Peyer's patch (tissue), 4 donors: ENCODE measurements around the gene GPR31. TPM values are rescaled to one million over a fixed set of nuclear protein-coding genes. Genes with fewer than 3 reads are reported as not detected.

ENCODE experiments used
- DNase-seq, 3 donors: peaks; one replicate each; pipeline ENCODE4 v3.0.0-alpha.2; 2017 to 2019
- H3K27ac ChIP-seq, 4 donors: fragments of 200-600 bp; sonication (generic); one replicate each; pipeline ENCODE4 v1.5.1; 2016 to 2019
- H3K27me3 ChIP-seq, 2 donors: fragments of 200-600 bp; sonication (generic); one replicate each; pipeline ENCODE4 v1.5.1; 2019
- H3K36me3 ChIP-seq, 3 donors: fragments of 200-600 bp; sonication (generic); one replicate each; pipeline ENCODE4 v1.5.1; 2016 to 2019
- H3K4me1 ChIP-seq, 4 donors: fragments of 200-600 bp; sonication (generic); one replicate each; pipeline ENCODE4 v1.5.1; 2016 to 2019
- H3K4me3 ChIP-seq, 4 donors: fragments of 200-600 bp; sonication (generic); 1 replicate in 3 of 4; 2 replicates in 1 of 4; pipeline ENCODE4 v1.5.1; 2016 to 2019; ENCODE audit warnings: mild to moderate bottlenecking in 1 of 4
- H3K9me3 ChIP-seq, 4 donors: fragments of 200-600 bp; sonication (generic); one replicate each; pipeline ENCODE4 v1.5.1; 2016 to 2019; ENCODE audit warnings: mild to moderate bottlenecking in 1 of 4
- POLR2A ChIP-seq, 2 donors: fragments of 450-650 bp; IDR thresholded peaks; one replicate each; pipeline ENCODE4 v1.5.1; 2017; ENCODE audit warnings: antibody characterized with exemption in 2 of 2, mild to moderate bottlenecking in 2 of 2, moderate library complexity in 2 of 2
- total RNA-seq, 4 donors: library from RNA; depleted of rRNA; stranded (reverse); fragments of >200 nt; gene quantifications; one replicate each; pipeline ENCODE4 v1.1.0, GENCODE V29; 2016
- TF ChIP-seq, protein P1 (sequence below), 6 experiments: fragments of 450-650 bp in 4 of 6; fragments of 200-600 bp in 2 of 6; sonication (generic) in 1 of 6; IDR thresholded peaks; one replicate each; pipeline ENCODE4 v1.5.1; 2017 to 2019; ENCODE audit warnings: antibody characterized with exemption in 6 of 6, mild to moderate bottlenecking in 3 of 6, moderate library complexity in 1 of 6

GPR31 gene
- total RNA-seq, 4 donors from 2014 or later, result not detected

- H3K9me3 ChIP-seq, result no peaks in the 10 kb centered on the region
- H3K4me1 ChIP-seq, result peaks cover 0 to 9% (median 2%) of the 10 kb centered on the region in 4 donors
- H3K27ac ChIP-seq, result no peak overlapping the region
- no peak for DNase-seq
- no peak overlapping the region for H3K4me3 ChIP-seq
- no peaks in the 10 kb centered on the region for H3K36me3 ChIP-seq
- no peaks in the 10 kb centered on the region for H3K27me3 ChIP-seq
- TF ChIP-seq, protein P1, sequence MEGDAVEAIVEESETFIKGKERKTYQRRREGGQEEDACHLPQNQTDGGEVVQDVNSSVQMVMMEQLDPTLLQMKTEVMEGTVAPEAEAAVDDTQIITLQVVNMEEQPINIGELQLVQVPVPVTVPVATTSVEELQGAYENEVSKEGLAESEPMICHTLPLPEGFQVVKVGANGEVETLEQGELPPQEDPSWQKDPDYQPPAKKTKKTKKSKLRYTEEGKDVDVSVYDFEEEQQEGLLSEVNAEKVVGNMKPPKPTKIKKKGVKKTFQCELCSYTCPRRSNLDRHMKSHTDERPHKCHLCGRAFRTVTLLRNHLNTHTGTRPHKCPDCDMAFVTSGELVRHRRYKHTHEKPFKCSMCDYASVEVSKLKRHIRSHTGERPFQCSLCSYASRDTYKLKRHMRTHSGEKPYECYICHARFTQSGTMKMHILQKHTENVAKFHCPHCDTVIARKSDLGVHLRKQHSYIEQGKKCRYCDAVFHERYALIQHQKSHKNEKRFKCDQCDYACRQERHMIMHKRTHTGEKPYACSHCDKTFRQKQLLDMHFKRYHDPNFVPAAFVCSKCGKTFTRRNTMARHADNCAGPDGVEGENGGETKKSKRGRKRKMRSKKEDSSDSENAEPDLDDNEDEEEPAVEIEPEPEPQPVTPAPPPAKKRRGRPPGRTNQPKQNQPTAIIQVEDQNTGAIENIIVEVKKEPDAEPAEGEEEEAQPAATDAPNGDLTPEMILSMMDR (IDR thresholded peaks at IDR 0.05), result no peak
- TF ChIP-seq POLR2A (IDR thresholded peaks at IDR 0.05), result no peak
Observed at GRCh38 chr6:167143041-167143440, 14.7 kb downstream of the GPR31 start.

DNA sequence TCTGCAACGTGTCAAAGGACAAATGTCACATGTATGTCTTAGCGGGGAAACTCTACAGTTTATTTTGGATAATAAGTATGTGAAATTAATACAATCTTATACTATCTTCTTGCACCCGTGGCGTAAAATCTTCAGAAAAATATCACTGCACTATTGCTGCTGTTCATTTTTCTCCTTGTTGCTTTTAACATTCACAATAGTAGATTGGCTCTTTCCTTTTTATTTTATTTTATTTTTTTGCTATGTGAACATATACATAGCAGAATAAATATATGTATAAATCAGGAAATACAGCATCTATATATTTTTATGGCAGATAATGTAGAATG is 15.4 kb downstream of the GPR31 start:
- H3K4me1 ChIP-seq, result peaks cover 0 to 9% (median 2%) of the 10 kb centered on the region in 4 donors
- no peak overlapping the region for H3K4me3 ChIP-seq
- no peaks in the 10 kb centered on the region for H3K27me3 ChIP-seq
- DNase-seq, result no peak
- H3K27ac ChIP-seq, result peak overlapping the region in 1 of 4 donors; percentile 69
- no peaks in the 10 kb centered on the region for H3K9me3 ChIP-seq
- no peaks in the 10 kb centered on the region for H3K36me3 ChIP-seq
- no peak for TF ChIP-seq POLR2A (IDR thresholded peaks at IDR 0.05)
- TF ChIP-seq, protein P1 (IDR thresholded peaks at IDR 0.05), result no peak

GRCh38 chr6:167141667-167142432 is 15.9 kb downstream of the GPR31 start:
- no peaks in the 10 kb centered on the region for H3K36me3 ChIP-seq
- H3K9me3 ChIP-seq, result no peaks in the 10 kb centered on the region
- H3K4me1 ChIP-seq, result peaks cover 0 to 9% (median 2%) of the 10 kb centered on the region in 4 donors
- no peak for TF ChIP-seq POLR2A (IDR thresholded peaks at IDR 0.05)
- TF ChIP-seq, protein P1 (IDR thresholded peaks at IDR 0.05), result peak; percentile 53 to 91 (median 85)
- peak; percentile 58 to 84 (median 77) for DNase-seq
- no peaks in the 10 kb centered on the region for H3K27me3 ChIP-seq
- H3K27ac ChIP-seq, result peak overlapping the region in 1 of 4 donors; percentile 69
- H3K4me3 ChIP-seq, result no peak overlapping the region

- H3K9me3 ChIP-seq, result no peaks in the 10 kb centered on the region
- H3K27me3 ChIP-seq, result no peaks in the 10 kb centered on the region
- DNase-seq, result peak in 2 of 3 donors; percentile 37 to 77
- peak overlapping the region in 1 of 4 donors; percentile 69 for H3K27ac ChIP-seq
- no peak overlapping the region for H3K4me3 ChIP-seq
- TF ChIP-seq, protein P1 (IDR thresholded peaks at IDR 0.05), result no peak
- no peak for TF ChIP-seq POLR2A (IDR thresholded peaks at IDR 0.05)
- peaks cover 0 to 9% (median 2%) of the 10 kb centered on the region in 4 donors for H3K4me1 ChIP-seq
- H3K36me3 ChIP-seq, result no peaks in the 10 kb centered on the region
Observed at GRCh38 chr6:167140589-167141474, 16.9 kb downstream of the GPR31 start.

DNA sequence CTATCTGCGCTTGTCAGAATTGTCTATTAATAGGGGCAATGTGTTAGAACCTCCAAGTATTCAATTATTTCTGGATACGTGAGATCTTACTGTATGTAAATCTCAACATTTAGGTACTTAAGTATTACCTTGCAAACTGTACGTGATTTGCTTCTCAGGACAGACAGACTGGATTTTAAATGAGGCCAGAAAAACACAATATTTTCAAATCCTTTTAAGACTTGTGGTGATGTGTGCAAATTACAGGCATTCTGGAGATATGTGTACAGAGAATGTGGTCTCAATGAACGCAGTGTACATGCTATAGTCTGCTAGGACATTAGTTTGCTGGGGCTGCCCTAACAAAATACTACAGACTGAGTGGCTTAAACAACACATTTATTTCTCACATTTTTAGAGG is 18.0 kb downstream of the GPR31 start:
- no peak for DNase-seq
- Histone ChIP-seq H3K27ac (peak overlapping the region in 1 of 4 donors; percentile 69), H3K36me3 (no peaks in the 10 kb centered on the region), H3K4me3 (no peak overlapping the region), H3K27me3 (no peaks in the 10 kb centered on the region), H3K4me1 (peaks cover 0 to 9% (median 2%) of the 10 kb centered on the region in 4 donors), H3K9me3 (no peaks in the 10 kb centered on the region)
- TF ChIP-seq, protein P1 (IDR thresholded peaks at IDR 0.05), result peak in 2 of 6 experiments; percentile 7 to 18
- TF ChIP-seq POLR2A (IDR thresholded peaks at IDR 0.05), result no peak
